HG03196 (cell line): ENCODE data around the gene S1PR4.
A peak's percentile ranks its signal among the peaks of the same experiment; 100 is the strongest.

Source experiments
- ATAC-seq: cut with Tn5 transposase; IDR thresholded peaks from one replicate; pipeline ENCODE4 v1.9.1; 2021; ENCODE audit not compliant: unreplicated experiment

Gene S1PR4, protein sequence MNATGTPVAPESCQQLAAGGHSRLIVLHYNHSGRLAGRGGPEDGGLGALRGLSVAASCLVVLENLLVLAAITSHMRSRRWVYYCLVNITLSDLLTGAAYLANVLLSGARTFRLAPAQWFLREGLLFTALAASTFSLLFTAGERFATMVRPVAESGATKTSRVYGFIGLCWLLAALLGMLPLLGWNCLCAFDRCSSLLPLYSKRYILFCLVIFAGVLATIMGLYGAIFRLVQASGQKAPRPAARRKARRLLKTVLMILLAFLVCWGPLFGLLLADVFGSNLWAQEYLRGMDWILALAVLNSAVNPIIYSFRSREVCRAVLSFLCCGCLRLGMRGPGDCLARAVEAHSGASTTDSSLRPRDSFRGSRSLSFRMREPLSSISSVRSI

DNA sequence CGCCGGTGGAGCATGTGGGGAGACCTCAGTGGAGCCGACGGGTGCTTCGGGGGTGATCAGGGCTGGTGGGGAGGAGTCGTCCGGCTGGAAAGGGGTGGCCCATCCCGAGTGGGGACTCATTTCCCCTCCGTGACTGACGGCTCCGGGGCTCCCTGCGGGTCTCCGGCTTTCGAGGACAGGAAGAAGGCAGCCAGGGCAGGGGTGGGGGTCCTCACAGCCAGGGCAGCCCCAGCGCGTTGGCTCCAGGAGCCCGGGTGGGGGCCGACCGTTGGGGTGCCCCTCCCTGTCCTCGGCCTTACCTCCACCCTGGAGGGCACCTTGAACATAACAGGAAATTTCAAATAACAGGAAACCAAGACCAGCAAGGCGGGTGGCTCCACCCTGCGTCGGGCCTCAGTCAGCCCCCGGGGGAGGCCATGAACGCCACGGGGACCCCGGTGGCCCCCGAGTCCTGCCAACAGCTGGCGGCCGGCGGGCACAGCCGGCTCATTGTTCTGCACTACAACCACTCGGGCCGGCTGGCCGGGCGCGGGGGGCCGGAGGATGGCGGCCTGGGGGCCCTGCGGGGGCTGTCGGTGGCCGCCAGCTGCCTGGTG, at the start of gene S1PR4:
TSS of gene S1PR4 (plus strand) at position 393 of the 596 bp plus-strand sequence. CDS start at position 417, 24 bp downstream.
- peak; percentile 34 for ATAC-seq

GRCh38 chr19:3129112-3129511, 49.5 kb upstream of the S1PR4 start:
- no peak for ATAC-seq

GRCh38 chr19:3131168-3131567, 47.4 kb upstream of the S1PR4 start:
- ATAC-seq: no peak

- peak; percentile 55 for ATAC-seq
These were observed 45.4 kb upstream of the S1PR4 start for GRCh38 chr19:3132971-3133792.

GRCh38 chr19:3133793-3134116, 44.8 kb upstream of the S1PR4 start:
- no peak for ATAC-seq

GRCh38 chr19:3135961-3136683, 42.4 kb upstream of the S1PR4 start, which contains the start of gene GNA15:
Gene GNA15 (plus strand): TSS chr19:3136033. CDS start chr19:3136451, 418 bp downstream.
- ATAC-seq: no peak

- no peak for ATAC-seq
These were observed 41.9 kb upstream of the S1PR4 start for GRCh38 chr19:3136684-3137055.

DNA sequence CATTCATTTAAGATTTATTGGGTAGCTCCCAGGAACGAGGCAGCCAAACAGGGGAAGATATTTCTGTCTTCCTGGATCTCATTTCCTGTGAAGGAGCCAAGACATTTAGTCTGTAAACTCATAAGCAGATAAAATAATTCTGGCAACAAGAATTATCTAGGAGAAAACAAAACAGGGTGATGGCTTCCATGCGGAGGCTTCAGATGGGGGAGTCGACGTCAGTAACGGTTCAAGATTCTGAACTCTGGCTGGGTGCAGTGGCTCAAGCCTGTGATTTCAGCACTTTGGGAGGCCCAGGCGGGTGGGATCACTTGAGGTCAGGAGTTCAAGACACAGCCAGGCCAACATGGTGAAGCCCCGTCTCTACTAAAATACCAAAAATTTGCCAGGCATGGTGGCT, 41.5 kb upstream of the S1PR4 start:
- no peak for ATAC-seq

DNA sequence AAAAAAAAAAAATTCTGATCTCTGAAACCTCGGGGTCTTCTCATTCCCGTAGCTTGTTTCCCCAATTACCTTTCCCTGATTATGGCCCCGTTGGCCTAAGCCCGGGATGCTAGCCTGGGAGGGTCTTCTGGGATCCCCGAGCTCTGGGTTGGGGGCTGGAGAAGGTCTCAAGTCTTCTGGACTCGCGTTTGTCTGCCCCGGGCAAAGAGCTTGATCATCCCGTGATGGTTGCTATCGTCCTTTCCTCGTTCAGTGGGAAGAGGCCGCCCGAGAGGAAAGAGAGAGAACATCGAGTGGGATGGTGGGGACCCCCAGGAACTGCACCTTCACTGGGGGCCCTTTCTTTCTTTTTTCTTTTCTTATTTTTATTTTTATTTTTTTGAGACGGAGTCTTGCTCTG, 40.3 kb upstream of the S1PR4 start:
- no peak for ATAC-seq

GRCh38 chr19:3140667-3141038, 37.9 kb upstream of the S1PR4 start:
- no peak for ATAC-seq

GRCh38 chr19:3142292-3142670, 36.3 kb upstream of the S1PR4 start:
- no peak for ATAC-seq

DNA sequence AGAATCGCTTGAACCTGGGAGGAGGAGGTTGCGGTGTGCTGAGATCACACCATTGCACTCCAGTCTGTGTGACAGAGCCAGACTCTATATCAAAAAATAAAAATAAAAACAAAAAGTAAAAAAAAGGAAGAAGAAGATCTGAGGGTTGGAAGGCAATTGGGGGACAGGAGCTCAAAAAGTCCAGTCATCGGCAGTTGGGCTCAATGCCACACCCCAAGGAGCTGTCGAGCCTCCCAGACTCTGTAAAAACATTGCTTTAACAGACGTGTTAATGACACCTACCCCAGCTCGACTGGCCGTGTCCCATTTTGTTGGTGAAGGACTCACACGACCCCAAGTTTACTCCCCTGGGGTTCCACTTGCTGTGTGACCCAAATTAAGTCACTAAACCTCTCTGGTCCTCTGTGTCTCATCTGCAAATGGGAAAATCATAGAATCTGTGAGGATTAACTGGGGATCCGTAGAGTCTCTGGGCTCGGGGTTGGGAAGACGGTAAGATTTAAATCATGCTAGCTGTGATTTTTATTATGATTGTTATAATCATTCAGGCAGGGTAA, 35.7 kb upstream of the S1PR4 start:
- no peak for ATAC-seq

DNA sequence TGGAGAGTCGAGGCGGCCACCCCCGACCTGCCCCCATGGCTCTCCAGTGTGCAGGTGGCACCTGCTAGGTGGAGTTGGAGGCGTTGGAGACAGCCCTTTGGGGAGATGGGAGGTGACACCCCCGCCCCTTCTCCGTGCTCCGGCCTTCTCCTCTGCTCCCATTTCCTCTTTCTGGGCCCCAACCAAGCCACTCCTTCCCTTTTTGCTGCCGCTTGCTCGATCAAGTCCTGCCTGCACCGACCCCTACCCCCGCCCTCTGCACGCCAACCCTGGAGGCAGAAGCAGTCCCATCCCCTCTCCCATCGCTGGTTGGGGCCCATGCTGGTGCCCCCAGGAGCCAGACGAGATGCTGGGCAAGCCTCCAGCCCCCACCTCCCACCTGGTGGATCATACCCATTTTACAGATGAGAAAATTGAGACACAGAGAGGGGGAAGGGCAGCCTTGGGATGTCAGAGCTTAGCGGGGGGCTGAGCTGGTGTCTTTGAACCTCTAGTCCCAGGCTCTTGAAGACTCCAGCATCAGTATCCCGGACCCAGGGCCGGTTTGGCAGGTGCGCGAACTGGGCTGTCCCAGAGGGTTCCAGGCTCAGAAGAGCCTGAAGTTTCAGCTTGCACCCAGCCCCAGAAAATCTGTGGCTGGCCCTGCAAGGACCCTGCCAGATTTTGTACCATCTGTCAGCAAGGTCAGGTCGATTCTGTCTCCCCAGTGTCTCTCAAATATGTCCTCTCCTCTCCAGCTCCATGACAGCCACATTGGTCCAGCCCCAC, 32.5 kb upstream of the S1PR4 start:
- no peak for ATAC-seq

- ATAC-seq: no peak
These were observed 31.9 kb upstream of the S1PR4 start for GRCh38 chr19:3146677-3147100.

DNA sequence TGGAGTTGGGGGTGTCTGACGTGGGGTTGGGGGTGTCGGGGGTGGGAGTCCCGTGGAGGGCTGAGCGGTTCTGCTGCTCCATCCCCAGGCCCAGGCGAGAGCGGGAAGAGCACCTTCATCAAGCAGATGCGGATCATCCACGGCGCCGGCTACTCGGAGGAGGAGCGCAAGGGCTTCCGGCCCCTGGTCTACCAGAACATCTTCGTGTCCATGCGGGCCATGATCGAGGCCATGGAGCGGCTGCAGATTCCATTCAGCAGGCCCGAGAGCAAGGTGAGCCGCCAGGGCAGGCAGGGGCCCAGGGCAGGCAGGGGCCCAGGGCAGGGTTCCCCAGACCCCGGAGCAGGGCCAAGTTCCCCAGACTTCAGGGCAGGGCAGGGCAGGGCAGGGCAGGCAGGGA, 30.1 kb upstream of the S1PR4 start:
- ATAC-seq: no peak

- ATAC-seq: no peak
These were observed 29.5 kb upstream of the S1PR4 start for GRCh38 chr19:3149089-3149488.

GRCh38 chr19:3149526-3150505, 28.8 kb upstream of the S1PR4 start:
- no peak for ATAC-seq

DNA sequence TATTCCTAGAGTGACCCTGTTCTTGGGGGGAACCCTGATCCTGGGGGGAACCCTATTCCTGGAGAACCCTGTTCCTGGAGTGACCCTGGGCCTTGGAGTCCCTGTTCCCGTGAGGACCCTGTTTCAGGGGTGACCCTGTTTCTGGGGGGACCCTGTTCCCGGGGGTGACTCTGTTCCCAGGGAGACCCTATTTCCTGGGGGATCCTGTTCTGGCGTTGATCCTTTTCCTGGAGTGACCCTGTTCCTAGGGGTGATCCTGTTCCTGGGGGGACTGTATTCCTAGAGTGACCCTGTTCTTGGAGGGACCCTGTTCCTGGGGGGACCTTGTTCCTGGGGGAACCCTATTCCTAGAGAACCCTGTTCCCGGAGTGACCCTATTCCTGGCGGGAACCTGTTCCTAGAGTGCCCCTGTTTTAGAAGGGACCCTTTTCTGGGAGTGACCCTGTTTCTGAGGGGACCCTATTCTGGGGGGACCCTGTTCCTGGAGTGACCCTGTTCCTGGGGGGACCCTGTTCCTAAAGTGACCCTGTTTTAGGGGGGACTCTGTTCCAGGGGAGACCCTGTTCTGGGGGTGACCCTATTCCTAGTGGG, 27.7 kb upstream of the S1PR4 start:
- ATAC-seq: no peak
